ENCODE results near the gene PHLDA2.
"Not testable (repeated sequence)": the region's sequence is repeated elsewhere in the genome, so short reads cannot be mapped to it uniquely, and the experiment has no call there.

Gene PHLDA2

GRCh38 chr11:2912498-2912897 lies 16.7 kb downstream of the PHLDA2 start:
- Histone ChIP-seq H2AFZ (ENCODE audit: low read depth, low read length) (no peak overlapping the region), H3K4me1 (ENCODE audit: insufficient read depth, low read length) (peaks cover 4% of the 10 kb centered on the region), H3K4me3 (ENCODE audit: low read length) (no peak overlapping the region), H3K9me3 (ENCODE audit: low read length) (no peaks in the 10 kb centered on the region), H3K27me3 (ENCODE audit: insufficient read depth, low read length) (no peaks in the 10 kb centered on the region), H3K36me3 (ENCODE audit: insufficient read depth, low read length) (no peaks in the 10 kb centered on the region)

GRCh38 chr11:2911785-2912391 lies 17.3 kb downstream of the PHLDA2 start:
- no peak overlapping the region for H2AFZ ChIP-seq (ENCODE audit: low read depth, low read length)
- H3K27me3 ChIP-seq (ENCODE audit: insufficient read depth, low read length) = no peaks in the 10 kb centered on the region
- no peak overlapping the region for H3K4me3 ChIP-seq (ENCODE audit: low read length)
- H3K4me1 ChIP-seq (ENCODE audit: insufficient read depth, low read length) = peaks cover 4% of the 10 kb centered on the region
- H3K9me3 ChIP-seq (ENCODE audit: low read length) = no peaks in the 10 kb centered on the region
- no peaks in the 10 kb centered on the region for H3K36me3 ChIP-seq (ENCODE audit: insufficient read depth, low read length)

- Histone ChIP-seq H3K9me3 (ENCODE audit: low read length) (no peaks in the 10 kb centered on the region), H3K4me3 (ENCODE audit: low read length) (no peak overlapping the region), H3K4me1 (ENCODE audit: insufficient read depth, low read length) (peaks cover 4% of the 10 kb centered on the region), H3K36me3 (ENCODE audit: insufficient read depth, low read length) (no peaks in the 10 kb centered on the region), H3K27me3 (ENCODE audit: insufficient read depth, low read length) (no peaks in the 10 kb centered on the region), H2AFZ (ENCODE audit: low read depth, low read length) (no peak overlapping the region)
Measured at GRCh38 chr11:2911088-2911784, 18.0 kb downstream of the PHLDA2 start.

- Histone ChIP-seq H3K27me3 (ENCODE audit: insufficient read depth, low read length) (no peaks in the 10 kb centered on the region), H3K9me3 (ENCODE audit: low read length) (no peaks in the 10 kb centered on the region), H3K4me3 (ENCODE audit: low read length) (no peak overlapping the region), H3K36me3 (ENCODE audit: insufficient read depth, low read length) (no peaks in the 10 kb centered on the region), H3K4me1 (ENCODE audit: insufficient read depth, low read length) (peaks cover 4% of the 10 kb centered on the region), H2AFZ (ENCODE audit: low read depth, low read length) (no peak overlapping the region)
Measured at GRCh38 chr11:2910401-2910955, 18.7 kb downstream of the PHLDA2 start.

- no peak overlapping the region for H2AFZ ChIP-seq (ENCODE audit: low read depth, low read length)
- no peaks in the 10 kb centered on the region for H3K36me3 ChIP-seq (ENCODE audit: insufficient read depth, low read length)
- H3K27me3 ChIP-seq (ENCODE audit: insufficient read depth, low read length) = no peaks in the 10 kb centered on the region
- H3K4me1 ChIP-seq (ENCODE audit: insufficient read depth, low read length) = peaks cover 4% of the 10 kb centered on the region
- no peak overlapping the region for H3K4me3 ChIP-seq (ENCODE audit: low read length)
- H3K9me3 ChIP-seq (ENCODE audit: low read length) = no peaks in the 10 kb centered on the region
Measured at GRCh38 chr11:2909133-2909902, 19.9 kb downstream of the PHLDA2 start.

- no peak overlapping the region for H2AFZ ChIP-seq (ENCODE audit: low read depth, low read length)
- H3K4me1 ChIP-seq (ENCODE audit: insufficient read depth, low read length) = peaks cover 4% of the 10 kb centered on the region
- no peaks in the 10 kb centered on the region for H3K27me3 ChIP-seq (ENCODE audit: insufficient read depth, low read length)
- no peaks in the 10 kb centered on the region for H3K9me3 ChIP-seq (ENCODE audit: low read length)
- no peaks in the 10 kb centered on the region for H3K36me3 ChIP-seq (ENCODE audit: insufficient read depth, low read length)
- no peak overlapping the region for H3K4me3 ChIP-seq (ENCODE audit: low read length)
Measured at GRCh38 chr11:2908130-2908529, 21.1 kb downstream of the PHLDA2 start.

- not testable (repeated sequence) for H3K27me3 ChIP-seq (ENCODE audit: insufficient read depth, low read length); H3K36me3 ChIP-seq (ENCODE audit: insufficient read depth, low read length); H3K9me3 ChIP-seq (ENCODE audit: low read length); H3K4me3 ChIP-seq (ENCODE audit: low read length); H2AFZ ChIP-seq (ENCODE audit: low read depth, low read length)
- H3K4me1 ChIP-seq (ENCODE audit: insufficient read depth, low read length) = peaks cover 13% of the 10 kb centered on the region
Measured at GRCh38 chr11:2905299-2905698, 23.9 kb downstream of the PHLDA2 start.

GRCh38 chr11:2904153-2905052 lies 24.8 kb downstream of the PHLDA2 start:
- H3K4me1 ChIP-seq (ENCODE audit: insufficient read depth, low read length) = peaks cover 13% of the 10 kb centered on the region
- H2AFZ ChIP-seq (ENCODE audit: low read depth, low read length) = no peak overlapping the region
- H3K4me3 ChIP-seq (ENCODE audit: low read length) = no peak overlapping the region
- H3K36me3 ChIP-seq (ENCODE audit: insufficient read depth, low read length) = no peaks in the 10 kb centered on the region
- no peaks in the 10 kb centered on the region for H3K9me3 ChIP-seq (ENCODE audit: low read length)
- H3K27me3 ChIP-seq (ENCODE audit: insufficient read depth, low read length) = no peaks in the 10 kb centered on the region

- H3K27me3 ChIP-seq (ENCODE audit: insufficient read depth, low read length) = no peaks in the 10 kb centered on the region
- no peaks in the 10 kb centered on the region for H3K9me3 ChIP-seq (ENCODE audit: low read length)
- no peaks in the 10 kb centered on the region for H3K36me3 ChIP-seq (ENCODE audit: insufficient read depth, low read length)
- H3K4me1 ChIP-seq (ENCODE audit: insufficient read depth, low read length) = peaks cover 13% of the 10 kb centered on the region
- no peak overlapping the region for H2AFZ ChIP-seq (ENCODE audit: low read depth, low read length)
- no peak overlapping the region for H3K4me3 ChIP-seq (ENCODE audit: low read length)
Measured at GRCh38 chr11:2903672-2904011, 25.6 kb downstream of the PHLDA2 start.

- H3K4me3 ChIP-seq (ENCODE audit: low read length) = peak overlapping the region; percentile 49
- no peak overlapping the region for H2AFZ ChIP-seq (ENCODE audit: low read depth, low read length)
- peaks cover 15% of the 10 kb centered on the region for H3K4me1 ChIP-seq (ENCODE audit: insufficient read depth, low read length)
- no peaks in the 10 kb centered on the region for H3K9me3 ChIP-seq (ENCODE audit: low read length)
- H3K36me3 ChIP-seq (ENCODE audit: insufficient read depth, low read length) = no peaks in the 10 kb centered on the region
- H3K27me3 ChIP-seq (ENCODE audit: insufficient read depth, low read length) = no peaks in the 10 kb centered on the region
Measured at GRCh38 chr11:2902784-2903671, 26.2 kb downstream of the PHLDA2 start.

- Histone ChIP-seq H3K27me3 (ENCODE audit: insufficient read depth, low read length) (no peaks in the 10 kb centered on the region), H3K4me3 (ENCODE audit: low read length) (peak overlapping the region; percentile 49), H2AFZ (ENCODE audit: low read depth, low read length) (peak overlapping the region; percentile 63), H3K9me3 (ENCODE audit: low read length) (no peaks in the 10 kb centered on the region), H3K36me3 (ENCODE audit: insufficient read depth, low read length) (no peaks in the 10 kb centered on the region), H3K4me1 (ENCODE audit: insufficient read depth, low read length) (peaks cover 15% of the 10 kb centered on the region)
Measured at GRCh38 chr11:2901854-2902783, 27.1 kb downstream of the PHLDA2 start.

Data from neuron (in vitro differentiated cells).